ENCODE measurements around the gene GSE1.

Gene GSE1

GRCh38 chr16:85607321-85607765 is 5.8 kb upstream of the GSE1 start:
- peak; percentile 78 for DNase-seq

DNA sequence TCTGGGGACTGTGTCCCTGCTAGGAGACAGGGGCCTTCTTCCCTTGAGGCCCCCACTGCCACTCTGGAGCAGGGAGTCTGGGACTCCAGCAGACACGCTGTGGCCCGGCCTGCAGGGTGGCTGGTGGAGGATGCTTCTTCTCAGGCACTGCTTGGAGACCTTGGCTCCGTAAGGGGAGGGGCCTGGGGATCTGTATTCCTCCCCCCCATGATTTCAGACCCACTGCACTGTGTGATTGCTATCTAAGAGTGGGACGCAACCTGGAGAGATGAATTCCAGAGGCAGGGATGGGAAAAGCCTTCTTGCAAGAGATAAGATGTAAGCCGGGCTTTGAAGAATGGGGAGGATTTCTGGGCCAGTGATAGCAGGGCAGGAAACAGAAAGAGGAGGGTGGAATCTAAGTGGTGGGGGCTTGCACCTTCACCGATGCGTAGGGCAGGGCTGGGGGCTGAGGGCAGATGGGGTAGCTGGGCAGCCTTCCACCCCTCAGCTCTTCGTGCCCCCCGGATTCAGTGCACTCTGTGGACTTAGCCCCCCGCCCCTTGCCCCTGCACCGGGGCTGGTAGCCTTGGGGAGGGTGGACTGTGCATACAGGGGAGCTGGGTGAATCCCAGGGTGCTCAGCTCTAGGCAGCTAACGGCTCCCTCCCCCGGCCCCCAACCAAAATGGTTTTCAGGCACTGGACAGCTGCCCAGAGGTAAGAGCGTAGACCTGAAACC is 5.2 kb upstream of the GSE1 start:
- no peak for DNase-seq

DNA sequence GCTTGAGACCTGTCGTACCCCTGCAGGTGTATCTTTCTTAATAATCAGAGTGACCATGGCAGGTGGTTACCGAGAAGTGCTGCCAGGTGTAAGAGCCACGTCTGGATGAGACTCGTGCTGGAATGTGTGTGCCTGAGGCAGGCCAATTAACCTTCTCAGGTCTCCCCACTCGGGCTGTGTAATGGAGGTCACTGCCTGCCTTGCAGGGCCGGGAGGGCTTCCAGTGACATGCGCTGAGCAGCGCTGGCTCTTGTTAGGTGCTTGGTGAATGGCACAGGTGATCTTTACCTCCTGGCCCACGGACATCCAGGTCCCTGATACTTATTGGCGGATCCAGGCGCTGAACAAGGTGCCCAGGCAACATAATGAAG is 4.6 kb upstream of the GSE1 start:
- DNase-seq = no peak

- DNase-seq = no peak
Observed at GRCh38 chr16:85608887-85609286, 4.2 kb upstream of the GSE1 start.

DNA sequence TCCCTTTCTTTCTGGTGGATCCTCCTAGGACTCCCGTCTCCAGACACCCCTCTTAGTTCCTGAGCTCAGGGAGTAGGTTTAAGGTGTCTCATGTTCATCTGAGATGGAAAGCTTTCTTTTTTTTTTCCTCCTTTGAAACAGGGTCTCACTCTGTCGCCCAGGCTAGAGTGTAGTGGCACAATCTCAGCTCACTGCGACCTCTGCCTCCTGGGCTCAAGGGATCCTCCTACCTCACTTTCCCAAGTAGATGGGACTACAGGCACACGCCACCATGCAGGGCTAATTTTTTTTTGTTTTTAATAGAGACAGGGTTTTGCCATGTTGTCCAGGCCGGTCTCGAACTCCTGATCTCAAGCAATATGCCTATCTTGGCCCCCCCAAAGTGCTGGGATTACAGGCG is 3.6 kb upstream of the GSE1 start:
- DNase-seq = no peak

GRCh38 chr16:85610059-85610445 is 3.1 kb upstream of the GSE1 start:
- no peak for DNase-seq

DNA sequence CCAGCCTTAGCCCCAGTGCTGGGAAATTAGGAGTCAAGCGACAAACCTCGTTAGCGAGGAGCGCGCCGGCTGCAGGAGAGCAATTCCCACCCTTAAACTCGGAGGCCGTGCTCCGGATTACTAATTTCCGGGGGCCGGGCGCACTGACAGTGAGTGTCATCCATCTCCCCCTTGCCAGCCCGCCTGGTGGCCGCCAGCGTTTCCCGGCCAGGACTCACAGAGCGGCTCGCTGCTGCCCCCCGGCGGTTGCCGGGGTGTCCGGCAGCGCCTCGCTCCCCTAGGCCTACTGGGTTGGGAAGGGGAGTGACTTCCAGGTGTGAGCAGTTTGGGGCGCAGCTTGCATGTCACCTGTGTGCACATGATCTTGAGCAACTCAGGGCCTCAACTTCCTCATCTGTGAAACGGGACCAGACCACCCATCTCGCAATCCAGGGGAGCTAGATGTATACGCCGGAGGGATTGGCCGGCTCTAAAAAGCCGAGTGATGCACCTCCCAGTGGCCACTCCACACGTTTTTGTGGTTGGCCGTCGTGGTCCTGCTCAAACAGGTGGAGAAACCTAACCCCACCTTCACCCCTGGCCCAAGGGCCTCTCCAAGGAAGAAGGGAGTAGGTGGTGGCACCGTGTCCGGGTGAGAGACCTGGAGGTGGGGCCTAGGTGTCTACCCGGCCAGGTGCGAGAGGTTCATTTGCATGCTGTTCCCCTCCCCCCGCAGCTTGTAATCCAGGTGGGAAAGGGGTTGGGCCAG is 2.5 kb upstream of the GSE1 start:
- peak; percentile 93 for DNase-seq

DNA sequence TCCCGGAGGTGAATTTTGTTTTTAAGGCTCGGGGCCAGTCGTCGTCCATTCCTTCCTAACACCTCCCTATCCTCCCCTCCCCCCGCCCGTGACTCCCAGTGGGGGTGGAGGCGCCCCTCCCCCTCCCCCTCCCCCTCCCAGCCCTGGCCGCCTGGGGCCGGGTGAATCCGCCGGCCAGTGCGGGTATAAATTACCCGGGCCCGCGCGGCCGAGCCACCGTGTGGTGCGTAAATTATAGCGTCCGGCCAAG is 2.0 kb upstream of the GSE1 start:
- no peak for DNase-seq

DNA sequence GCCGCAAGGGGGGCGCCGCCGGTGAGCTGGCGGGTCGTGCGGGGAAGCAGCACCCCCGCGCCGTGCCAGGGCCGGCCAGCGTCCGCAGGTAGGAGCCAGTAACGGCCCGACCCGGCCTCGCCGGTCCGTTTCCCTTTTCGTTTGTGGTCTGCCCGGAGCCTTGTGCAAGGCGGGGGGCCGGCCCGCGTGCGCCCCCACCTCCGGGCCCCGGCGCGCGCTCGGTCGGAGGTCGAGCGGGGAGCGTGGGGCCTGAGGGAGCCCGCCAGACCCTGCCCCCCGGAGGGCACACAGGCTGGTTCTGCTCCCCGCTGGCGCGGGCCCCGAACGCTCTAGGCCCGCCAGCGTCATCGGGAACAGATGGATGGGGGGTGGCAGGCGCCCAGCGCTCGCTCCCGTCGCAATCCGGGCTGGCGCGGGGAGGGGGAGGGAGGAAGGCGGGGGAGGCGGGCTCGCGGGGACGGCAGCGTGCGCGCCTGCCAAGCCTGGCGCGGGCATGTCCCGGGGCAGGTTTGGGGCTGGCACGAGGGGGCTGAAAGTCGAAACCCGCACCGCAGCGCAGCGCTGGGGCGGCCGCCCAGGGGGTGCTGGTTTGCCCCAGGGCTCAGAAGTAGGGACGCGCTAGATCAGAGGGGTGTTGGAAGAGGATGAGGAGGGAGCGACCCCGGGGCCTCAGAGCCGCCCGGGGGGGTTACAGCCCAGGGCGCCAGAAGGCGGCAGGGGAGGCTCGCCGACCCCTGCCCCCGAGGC is 1.5 kb upstream of the GSE1 start:
- DNase-seq = peak; percentile 88

GRCh38 chr16:85612191-85612800 is 826 bp upstream of the GSE1 start:
- peak; percentile 63 for DNase-seq

GRCh38 chr16:85613604-85614337 is 649 bp downstream of the GSE1 start:
- peak; percentile 82 for DNase-seq

GRCh38 chr16:85614338-85615013 is 1.4 kb downstream of the GSE1 start:
- DNase-seq = peak; percentile 68

DNA sequence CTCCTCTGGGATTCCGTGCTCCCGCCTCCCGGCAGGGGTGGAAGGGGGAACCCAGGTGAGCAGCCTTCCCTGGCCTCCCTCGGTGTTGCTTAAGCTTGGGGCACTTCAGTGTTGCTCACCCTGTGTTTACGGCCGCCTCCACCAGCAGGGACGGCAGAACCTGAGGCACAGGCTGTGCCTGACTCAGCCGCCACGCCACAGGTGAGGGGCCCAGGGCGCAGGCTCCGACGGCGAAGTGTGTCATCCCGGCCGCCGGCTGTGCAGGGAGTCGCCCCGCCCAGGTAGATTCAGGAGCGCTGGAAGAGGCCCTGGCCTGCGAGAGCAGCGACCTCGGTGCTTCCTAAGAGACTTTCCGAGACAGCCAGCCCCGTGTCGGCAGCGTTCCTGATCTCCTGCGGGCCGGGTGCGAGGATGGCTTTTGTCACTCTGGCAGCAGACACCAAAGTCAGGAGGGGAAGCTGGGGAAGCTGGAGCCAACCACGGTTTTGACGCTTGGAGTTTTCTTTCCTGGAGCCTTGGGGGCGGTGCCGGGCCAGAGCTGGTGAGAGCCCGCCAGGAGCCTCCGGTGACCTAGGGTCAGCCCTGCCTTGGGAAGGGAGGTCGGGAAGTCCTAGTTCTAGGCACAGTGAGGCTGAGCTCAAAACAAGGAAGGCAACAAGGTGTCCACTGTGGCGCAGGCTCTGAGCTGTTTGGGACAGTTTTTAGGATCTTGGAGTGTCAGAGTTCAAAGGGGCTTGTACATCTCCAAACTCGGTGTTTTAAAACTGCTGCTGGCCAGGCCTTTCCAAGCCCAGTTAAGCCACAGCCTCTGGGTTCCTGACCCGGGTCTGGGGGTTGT is 2.1 kb downstream of the GSE1 start:
- DNase-seq = peak; percentile 66

DNA sequence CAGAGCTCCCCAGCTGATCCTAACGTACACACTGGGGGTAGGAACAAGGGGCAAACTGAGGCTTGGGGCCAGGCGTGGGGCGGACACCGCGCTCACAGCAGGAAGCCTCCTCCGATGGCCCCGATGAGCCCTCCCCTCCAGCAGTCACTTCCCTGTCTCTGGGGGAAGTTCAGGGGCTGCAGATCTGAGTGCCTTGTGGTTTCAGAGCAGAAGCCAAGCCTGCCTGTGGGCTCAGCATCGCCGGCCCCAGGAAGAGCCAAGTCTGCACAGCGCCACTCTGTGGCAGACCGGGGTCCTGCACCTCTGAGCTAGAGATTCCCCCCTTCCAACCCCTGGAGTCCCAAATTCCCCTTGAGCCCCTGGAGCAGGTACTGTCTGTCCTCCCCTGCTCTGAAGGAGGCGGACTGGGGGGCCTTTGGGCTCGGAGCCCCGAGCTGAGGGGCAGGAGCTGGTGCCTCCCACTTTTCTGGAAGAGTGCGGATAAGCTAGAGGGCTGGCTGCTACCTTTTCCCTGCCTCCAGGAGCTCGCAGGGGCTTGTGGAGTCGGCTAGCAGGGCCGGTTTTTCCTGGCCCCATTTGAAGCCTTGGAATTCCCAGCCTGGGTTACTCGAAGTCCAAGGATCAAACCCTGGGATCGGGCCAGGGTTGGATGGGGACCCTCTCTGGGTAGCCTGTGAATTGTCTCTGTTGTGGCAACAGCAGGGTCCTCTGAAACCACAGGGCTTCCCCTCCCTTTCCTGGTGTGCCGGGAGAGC is 2.9 kb downstream of the GSE1 start:
- peak; percentile 94 for DNase-seq

DNA sequence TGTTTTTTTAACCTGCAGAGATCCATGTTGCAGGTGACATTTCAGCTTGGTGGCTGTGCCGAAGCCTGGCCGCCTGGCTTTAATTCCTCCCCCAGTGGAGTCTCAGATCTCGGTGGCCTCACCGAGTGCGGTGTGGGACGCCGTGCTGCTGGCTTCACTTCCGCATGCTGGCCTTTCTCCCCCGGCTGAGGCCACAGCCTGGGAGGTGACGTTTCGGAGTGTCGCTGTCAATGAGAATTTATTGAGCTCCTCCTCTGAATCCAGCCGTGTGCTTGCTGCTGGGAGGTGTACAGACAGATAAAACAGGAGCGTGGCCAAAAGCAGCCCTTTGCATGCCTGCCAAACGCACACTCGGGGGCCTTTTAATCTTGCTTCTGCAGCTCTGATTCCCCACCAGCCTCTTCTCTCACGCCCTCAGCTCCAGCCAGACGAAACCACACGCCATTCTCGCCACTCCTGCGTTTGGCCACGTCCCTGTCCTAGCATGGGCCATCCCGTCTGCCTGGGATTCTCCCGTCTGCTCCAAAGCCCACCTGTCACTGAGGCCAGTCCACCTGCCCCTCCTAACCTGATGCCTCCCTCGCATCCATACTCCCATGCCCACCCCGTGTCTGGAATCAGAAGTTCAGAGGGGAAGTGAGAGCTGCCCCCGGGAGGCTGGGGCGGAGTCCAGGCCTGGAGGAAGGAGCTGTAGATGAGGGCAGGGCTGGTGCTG is 3.6 kb downstream of the GSE1 start:
- peak; percentile 57 for DNase-seq

- DNase-seq = no peak
Observed at GRCh38 chr16:85617948-85618347, 4.8 kb downstream of the GSE1 start.

GRCh38 chr16:85618521-85618920 is 5.4 kb downstream of the GSE1 start:
- no peak for DNase-seq

DNA sequence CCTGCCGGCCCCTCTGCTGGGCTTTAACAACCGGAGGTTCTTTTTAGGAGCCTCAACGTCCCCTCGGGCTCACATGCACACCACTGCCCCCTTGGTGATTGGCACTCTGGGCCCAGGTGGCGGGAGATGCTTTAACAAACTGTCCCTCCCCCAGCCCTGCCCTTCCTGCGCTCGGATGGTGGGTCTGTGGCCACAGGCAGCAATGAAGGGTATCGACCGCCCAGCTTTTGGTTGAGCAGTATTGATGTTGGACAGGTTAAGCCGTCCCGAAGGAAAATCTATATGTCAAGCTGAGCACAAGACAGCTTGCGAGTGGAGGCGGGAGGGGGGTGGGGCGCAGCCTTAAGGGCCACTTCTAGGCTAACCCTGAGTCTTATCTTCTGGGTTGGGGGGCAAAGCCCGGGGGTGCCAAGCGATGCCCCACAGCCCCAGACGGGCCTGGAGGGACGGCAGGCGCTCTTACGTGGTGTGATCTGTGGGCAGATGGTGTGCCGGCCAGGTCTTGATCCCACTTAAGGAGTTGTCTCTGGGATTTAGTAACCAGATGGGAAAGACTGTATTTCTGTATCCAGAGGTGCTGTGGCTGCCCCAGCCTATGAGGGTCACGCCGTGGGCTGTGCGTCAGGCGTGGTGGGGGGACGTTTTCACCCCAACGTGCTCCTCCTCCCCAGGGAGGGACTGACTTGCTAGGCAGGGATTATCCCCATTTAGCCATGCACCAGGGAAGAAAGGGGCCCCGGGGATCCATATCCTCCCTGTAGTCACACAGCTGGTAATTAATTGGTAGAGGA is 6.2 kb downstream of the GSE1 start:
- peak; percentile 61 for DNase-seq

GRCh38 chr16:85620374-85620773 is 7.3 kb downstream of the GSE1 start:
- DNase-seq = no peak

Measured in eye (tissue), 1 donor.